HTERT RPE-1 (cell line): ENCODE data around the gene SCARB1.

Source experiments
- in situ Hi-C: fragments of 300-500 bp; cut with MboI; formaldehyde crosslinking; loops from 4 replicates; pipeline ENCODE4 v1.14.3; 2020; ENCODE audit warnings: low sequenced_read_pairs

The SCARB1 gene

GRCh38 chr12:124844411-124845397, 19.0 kb downstream of the SCARB1 start:
- in situ Hi-C loops, result no loop called here

DNA sequence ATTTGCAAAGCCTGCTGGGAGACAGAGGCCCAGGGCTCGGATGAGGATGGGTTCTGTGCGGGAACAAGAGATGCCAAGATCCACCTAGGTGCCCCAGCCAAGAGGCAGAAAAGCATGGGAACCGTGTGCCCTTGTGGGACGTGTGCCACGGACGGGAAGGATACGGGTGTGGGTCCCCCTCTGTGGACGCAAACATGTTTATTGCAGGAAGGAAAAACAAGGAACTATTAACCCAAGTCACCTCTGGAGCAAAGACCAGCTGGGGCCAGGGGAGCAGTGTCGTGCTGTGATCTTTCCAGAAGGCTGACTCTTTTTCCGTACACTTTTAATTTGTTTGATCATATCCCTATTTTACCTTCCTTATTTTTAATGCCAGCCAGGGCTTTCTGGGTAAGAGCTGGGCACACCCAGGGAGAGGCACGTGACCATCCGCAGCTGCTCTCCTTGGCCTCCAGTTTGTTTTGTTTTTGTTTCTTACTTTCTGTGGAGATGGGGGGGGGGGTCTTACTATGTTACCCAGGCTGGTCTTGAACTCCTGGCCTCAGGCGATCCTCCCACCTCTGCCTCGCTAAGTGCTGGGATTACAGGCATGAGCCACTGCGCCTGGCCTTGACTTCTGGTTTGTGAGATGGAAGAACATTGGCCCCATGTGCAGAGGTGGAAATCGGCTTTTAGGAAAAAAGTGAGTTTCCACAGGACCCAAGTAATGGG, 20.7 kb downstream of the SCARB1 start:
- in situ Hi-C loops, result no loop called here

- in situ Hi-C loops, result no loop called here
These were observed 21.5 kb downstream of the SCARB1 start for GRCh38 chr12:124842073-124842749.

GRCh38 chr12:124841558-124841945, 22.1 kb downstream of the SCARB1 start:
- in situ Hi-C loops, result no loop called here

DNA sequence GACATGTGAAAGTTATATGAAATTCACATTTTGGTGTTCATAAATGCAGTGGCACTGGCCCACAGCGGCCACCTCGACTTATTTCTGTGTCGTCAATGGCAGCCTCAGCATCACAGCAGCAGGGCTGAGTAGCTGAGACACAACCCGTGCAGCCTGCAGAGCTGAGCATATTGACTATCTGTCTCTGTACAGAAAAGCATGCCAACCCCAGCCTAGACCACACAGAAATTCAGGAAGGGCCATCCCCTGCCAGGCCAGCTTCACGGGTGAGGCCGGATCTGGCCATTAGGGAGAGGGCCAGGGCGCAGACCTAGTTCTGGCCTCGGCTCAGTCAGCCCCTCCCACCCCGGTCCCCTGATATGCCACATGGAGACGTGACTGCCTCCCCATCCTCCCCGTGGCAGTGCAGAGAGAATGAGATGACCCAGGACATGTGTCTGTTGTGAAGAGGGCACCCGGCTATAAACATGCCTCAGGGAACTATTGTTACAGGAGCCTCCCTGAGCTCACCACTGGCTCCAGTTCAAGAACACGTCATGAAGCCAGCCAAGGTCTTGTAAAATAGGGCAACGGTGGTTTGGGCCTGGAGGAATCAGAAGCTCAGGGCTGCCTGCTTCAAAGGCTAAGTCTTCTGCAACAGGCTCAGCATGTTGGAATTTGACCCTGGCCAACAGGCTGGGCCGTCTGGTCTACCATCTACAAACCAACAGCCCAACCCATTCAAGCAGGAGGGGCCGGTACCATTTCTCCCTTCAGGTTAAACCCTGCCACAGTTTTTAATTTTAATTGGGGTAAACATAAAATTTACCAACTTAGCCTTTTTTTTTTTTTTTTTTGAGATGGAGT, 25.5 kb downstream of the SCARB1 start:
- in situ Hi-C loops, result no loop called here

DNA sequence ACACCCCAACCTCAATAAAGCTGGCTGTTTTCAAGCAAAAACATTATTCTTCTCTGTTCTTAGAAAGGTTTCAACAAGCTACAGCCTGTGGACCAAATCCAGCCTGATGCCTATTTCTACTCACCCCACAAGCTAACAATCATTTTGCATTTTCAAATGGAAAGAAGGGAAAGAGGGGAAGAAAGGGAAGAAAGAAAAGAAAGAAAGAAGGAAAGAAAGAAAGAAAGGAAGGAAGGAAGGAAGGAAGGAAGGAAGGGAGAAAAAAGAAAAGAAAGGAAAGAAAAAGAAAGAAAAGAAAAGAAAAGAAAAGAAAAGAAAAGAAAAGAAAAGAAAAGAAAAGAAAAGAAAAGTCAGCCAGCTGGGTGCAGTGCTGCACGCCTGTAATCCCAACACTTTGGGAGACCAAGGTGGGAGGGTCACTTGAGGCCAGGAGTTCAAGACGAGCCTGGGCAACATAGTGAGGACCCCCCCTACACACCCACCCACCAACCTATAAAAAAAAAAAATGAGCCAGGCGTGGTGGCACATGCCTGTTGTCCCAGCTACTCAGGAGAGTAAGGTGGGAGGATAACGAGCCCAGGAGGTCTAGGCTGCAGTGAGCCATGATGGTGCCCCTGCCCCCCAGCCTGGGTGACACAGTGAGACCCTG, 26.3 kb downstream of the SCARB1 start:
- in situ Hi-C loops, result no loop called here

DNA sequence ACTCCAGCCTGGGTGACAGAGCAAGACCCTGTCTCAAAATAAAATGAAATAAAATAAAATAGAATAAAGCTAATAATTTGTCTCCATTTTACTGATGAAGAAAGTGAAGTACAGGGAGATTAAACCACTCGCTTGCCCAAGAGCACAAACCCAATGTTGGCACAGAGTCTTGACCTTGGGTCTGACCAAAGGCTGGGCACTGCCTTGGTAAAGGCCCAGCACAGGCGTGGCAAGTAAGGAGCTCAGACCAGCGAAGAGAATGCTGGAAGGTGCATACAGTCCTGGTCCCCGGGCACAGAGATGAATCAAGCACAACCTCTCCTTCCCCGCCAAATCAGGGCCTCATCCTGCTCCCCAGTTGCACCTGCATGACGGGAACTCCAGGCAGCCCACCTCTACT, 26.9 kb downstream of the SCARB1 start:
- in situ Hi-C loops, result no loop called here

DNA sequence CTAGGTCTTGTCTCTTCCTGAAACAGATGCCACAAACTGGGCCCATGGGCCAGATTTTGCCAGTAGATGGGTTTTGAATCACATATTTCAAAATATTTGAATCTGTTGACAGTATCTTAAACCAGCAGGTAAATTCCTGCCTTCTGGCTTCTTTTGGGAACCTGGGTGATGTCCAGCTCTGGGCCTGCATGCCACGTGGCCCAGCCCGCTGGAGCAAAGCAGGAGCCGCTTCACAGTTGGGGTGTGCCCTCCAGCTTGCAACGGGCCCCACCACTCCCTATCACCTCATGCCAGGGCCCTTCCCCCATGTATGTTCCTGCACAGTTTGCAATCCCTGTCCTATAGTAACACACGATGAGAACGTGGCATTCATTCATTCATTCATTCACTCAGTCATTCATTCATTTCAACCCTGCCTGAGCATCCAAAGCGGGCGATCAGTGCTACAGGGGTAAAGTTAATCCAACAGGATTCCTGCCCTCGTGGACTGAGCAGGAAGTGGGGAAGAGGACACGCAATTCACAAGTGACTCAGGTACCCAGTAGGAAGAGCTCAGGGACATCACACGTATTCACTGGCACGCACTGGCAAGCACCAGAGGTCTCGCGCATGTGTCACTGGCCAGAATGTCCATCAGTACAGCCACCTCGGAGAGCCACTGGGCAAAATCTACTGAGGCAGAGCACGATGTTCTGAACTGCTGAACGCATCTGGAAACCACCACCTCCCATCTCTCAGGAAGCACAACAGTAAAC, 27.8 kb downstream of the SCARB1 start:
- in situ Hi-C loops, result no loop called here

DNA sequence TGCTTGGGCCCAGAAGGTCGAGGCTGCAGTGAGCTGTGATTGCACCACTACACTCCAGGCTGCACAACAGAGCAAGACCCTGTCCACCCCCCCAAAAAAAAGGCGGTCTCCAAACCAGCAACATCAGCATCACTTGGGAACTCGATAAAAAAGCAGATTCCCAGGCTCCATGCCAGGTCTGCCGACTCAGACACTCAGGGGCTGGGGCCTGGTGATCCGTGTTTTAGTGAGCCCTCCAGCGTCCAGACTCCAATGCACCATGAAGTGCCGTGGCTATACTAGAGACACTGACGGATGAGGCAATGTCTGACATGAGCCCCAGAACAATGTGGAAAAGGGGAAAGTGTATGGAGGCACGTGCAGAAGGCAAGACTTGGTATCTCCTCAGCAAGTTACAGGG, 28.8 kb downstream of the SCARB1 start:
- in situ Hi-C loops, result no loop called here

DNA sequence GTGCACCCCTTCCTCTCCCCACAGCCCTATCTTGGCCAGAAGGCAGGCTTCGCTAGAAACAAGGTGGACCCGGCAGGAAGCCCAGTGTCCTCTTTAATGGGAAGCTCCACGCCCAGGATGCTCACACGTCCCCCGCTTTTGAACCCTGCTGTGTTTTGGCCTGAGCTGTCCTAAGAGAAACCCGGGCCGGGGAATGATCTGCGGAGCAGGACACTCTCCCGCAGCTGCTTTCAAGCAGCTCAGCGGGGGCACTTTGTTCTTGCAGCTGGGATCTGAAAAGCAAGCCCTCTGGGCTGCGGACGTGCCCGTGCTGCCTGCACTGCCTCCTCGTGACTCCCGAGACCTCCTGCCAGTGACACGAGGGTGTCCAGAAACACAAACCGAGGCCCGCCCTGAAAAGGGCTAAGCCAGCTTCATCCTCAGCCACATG, 30.0 kb downstream of the SCARB1 start:
- in situ Hi-C loops, result no loop called here

DNA sequence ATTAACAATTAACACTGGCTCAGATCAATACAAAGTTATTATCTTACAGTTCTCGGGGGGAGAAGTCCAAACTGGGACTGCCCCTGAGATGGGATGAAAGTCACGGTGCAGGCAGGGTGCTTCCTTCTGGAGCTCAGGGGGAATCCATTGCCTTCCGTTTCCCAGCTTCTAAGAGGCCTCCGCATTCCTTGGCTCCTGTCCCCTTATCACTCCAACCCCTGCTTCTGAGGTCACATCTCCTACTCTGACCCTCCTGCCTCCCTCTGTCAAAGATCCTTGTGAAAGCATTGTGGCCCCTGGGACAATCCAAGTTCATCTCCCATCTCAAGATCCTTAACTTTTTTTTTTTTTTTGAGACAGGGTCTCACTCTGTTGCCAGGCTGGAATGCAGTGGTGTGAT, 30.8 kb downstream of the SCARB1 start:
- in situ Hi-C loops, result no loop called here

DNA sequence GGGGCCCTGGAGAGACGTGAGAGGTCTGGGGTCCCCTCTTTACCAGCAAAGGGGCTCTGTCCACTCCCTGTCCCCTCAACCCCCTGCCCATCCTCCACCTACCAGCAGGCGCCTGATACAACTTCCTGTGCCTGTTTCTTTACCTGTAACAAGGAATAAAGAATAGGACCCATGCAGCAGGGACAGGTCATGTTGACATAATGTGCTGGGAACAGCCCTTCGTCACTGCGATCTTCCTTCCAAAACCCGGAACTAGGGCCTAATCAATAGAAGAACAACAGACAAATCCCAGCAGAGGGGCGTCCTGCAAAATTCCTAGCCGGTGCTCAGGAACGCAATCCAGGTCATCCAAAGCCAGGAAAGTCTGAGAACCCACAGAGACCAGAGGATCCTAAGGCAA, 32.1 kb downstream of the SCARB1 start:
- in situ Hi-C loops, result no loop called here

DNA sequence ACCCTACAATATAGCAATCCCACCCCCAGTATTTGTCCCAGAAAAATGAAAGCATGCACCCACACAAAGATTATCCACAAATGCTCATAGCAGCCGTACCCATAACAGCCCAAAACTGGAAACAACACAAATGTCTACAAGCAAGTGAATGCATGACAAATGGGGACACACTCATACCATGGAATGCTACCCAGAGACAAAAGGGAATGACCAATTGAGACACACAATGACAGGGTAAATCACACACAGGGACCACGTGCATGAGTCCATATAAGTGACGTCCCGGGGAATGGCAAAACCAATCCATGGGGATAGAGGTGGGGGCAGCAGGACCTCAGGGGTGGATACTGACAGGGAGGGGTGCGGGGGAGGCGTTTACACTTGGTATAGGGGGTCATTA, 33.4 kb downstream of the SCARB1 start:
- in situ Hi-C loops, result no loop called here

DNA sequence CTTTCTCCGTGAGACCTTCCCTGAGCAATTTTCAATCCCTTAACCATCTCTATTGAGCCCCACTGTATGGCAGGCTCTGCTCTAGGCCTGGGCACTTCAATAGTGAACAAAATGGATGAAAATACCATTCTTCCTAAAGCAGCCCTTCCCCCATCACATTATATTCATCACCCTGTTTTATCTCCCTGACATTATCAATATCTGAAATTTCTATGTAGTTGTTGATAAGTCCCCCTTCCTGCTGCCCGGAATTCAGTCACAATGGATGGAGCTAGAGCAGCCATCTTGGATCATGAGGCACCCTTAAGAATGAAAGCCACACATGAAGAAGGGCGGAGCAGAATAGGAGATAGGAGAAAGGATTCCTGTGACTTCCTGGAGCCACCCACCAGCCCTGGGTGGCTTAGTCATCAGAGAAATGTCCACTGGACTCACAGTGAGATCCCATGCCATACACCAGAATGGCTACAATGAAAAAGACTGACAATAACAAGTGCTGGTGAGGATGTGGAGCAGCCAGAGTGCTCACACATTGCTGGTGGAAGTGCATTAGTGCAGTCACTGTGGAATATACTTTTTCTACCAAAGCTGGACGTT, 33.9 kb downstream of the SCARB1 start:
- in situ Hi-C loops, result no loop called here

DNA sequence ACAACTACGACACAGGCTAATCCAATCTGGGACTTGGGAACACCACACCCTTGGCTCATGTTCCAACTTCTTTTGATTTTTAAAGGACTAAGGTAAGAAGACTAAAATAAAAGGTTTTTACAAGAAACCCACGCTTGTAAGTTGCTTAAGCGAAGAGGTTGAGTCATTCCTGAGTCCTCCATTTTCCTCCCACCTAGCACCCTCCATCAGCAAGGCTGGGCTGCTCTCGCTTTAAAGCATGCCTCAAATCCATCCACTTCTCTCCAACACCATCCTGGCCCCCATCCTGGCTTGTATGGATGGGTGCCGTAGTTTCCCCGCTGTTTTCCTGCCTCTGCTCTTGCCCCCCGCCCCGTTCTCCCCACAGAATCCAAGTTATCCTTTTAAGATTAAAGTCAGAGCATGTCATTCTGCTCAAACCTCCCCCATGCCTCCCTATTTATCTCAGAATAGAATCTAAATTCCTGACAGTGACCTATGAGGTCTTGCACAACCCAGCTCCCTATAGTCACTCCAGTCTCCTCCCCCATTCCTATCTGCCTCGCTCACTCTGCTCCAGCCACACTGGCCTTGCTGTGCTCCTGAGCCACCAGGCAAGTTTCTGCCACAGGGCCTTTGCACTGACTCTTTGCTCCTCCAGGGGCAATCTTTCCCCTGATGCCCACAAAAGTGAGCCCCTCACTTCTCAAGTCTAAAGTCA, 34.5 kb downstream of the SCARB1 start:
- in situ Hi-C loops, result no loop called here

DNA sequence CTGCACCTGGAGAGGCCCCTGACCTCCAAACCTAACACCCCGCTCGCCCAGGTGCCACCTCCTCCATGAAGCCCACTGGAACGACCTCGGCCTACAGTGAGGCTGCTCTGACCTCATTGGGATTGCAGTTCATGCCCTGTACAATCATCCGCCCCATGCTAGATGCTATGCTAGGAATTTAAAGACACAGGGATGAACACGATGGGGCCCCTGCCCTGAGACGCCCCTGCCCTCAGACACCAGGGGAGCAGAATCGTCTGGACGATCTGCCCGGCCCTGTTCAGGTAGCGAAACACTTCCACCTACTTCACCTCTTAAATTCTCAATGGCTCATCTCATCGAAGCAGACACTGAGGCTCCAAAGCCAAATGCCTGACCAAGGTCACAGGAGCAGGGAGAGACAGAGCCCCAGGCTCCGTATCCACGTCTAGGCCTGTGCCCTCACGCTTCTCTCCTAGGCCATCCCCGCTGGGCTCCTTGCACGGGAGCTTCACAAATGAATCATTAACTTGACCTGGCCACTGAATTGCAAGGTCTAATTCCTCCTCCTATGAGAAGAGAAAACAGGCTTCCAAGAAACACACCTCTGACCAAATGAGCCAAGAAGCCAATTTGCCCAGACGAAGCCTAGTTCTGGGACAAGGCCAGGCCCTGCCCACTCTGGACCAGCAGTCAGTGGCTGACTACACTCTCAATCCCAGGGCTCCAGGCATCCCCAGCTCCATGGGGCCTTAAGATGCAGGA, 35.2 kb downstream of the SCARB1 start:
- in situ Hi-C loops, result no loop called here

DNA sequence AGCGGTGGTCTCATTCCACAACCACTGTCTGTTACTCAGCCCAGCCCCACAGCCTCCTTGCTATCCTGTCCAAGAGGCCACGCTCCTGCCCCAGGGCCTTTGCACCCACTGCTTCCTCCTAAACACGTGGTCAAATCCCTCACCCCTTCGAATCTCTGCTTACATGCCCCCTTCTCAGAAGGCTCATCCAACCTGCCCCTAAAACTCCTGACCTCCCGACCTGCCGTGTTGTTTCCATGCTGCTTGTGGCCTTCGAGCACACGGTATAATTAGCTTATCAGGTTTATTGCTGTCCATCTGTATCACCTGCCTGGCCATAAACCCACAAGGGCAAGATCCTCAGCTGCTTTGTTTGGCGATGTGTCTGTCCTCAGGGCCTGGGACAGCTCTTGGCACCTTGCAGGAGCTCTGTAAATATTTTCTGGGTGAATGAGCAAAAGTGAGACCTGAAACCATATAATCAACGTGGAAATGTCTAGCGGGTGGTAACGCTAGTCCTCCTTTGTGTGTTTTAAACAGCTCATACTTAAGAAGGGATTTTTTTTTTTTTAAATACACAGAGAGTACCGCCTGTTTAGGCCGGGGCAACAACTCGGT, 36.0 kb downstream of the SCARB1 start:
- in situ Hi-C loops, result no loop called here
